Vagina (tissue), 2 donors: ENCODE measurements around the gene CD80.

Experiments used
- CTCF ChIP-seq, 3 experiments: fragments of 450-650 bp in 2 of 3; fragments of 200-600 bp in 1 of 3; sonication (generic) in 1 of 3; IDR thresholded peaks; one replicate each; pipeline ENCODE4 v1.5.1; 2017 to 2019; ENCODE audit warnings: antibody characterized with exemption in 3 of 3, mild to moderate bottlenecking in 2 of 3, moderate library complexity in 2 of 3
- POLR2A ChIP-seq, 2 donors: fragments of 450-650 bp; IDR thresholded peaks; one replicate each; pipeline ENCODE4 v1.6.1; 2017; ENCODE audit warnings: antibody characterized with exemption in 2 of 2, mild to moderate bottlenecking in 2 of 2, moderate library complexity in 2 of 2
- POLR2AphosphoS5 ChIP-seq, 2 donors: sonication (generic); formaldehyde crosslinking; IDR thresholded peaks; one replicate each; pipeline ENCODE4 v1.9.0; 2017; ENCODE audit warnings: antibody characterized with exemption in 2 of 2, mild to moderate bottlenecking in 2 of 2, low read depth in 1 of 2; ENCODE audit not compliant: insufficient read depth in 1 of 2

GRCh38 chr3:119498186-119499011 lies 61.0 kb downstream of the CD80 start, which contains the start of gene TIMMDC1:
- peak in 1 of 3 experiments; percentile 27 for TF ChIP-seq CTCF (IDR thresholded peaks at IDR 0.05)
- peak; percentile 95 to 96 for TF ChIP-seq POLR2AphosphoS5 (IDR thresholded peaks at IDR 0.05; ENCODE audit: insufficient read depth in 1 of 2, low read depth in 1 of 2)
- peak in 1 of 2 donors; percentile 20 for TF ChIP-seq POLR2A (IDR thresholded peaks at IDR 0.05)
